Measurements from ENCODE around the gene CSNK2B.

- TF ChIP-seq CTCF (conservative IDR thresholded peaks at IDR 0.05 in 1 of 2, IDR thresholded peaks at IDR 0.05 in 1 of 2; ENCODE audit: extremely low read depth in 1 of 2, insufficient read depth in 1 of 2, low read depth in 1 of 2, low read length in 2 of 2) = no peak
- TF ChIP-seq EZH2 (IDR thresholded peaks at IDR 0.05; ENCODE audit: borderline replicate concordance, low read length) = no peak
Measured at GRCh38 chr6:31697555-31697954, 31.7 kb downstream of the CSNK2B start.
